ENCODE results near the gene STMN3. TPM values are rescaled to one million over a fixed set of nuclear protein-coding genes. Genes with fewer than 3 reads are reported as not detected.

The STMN3 gene
- total and polyA plus RNA-seq, 10 of the 15 experiments (the other 5 are each of a cell fraction or from before 2014, with no cell fraction given) = 0.09 to 3.6 (median 1.4) TPM; not detected in 1

GRCh38 chr20:63656451-63656850 is 3.2 kb upstream of the STMN3 start (continued):
- TF ChIP-seq HSF1 (IDR thresholded peaks at IDR 0.05; ENCODE audit: low read depth, low read length) = no peak
- TF ChIP-seq CHD2 (IDR thresholded peaks at IDR 0.05; ENCODE audit: borderline replicate concordance, low read depth, low read length) = no peak
- no peak for TF ChIP-seq ATF7 (IDR thresholded peaks at IDR 0.05; ENCODE audit: low read depth)

GRCh38 chr20:63655249-63655648 is 2.0 kb upstream of the STMN3 start:
- ChIA-PET CTCF (no interaction called here), POLR2A (no interaction called here), RAD21 (ENCODE audit: unreplicated experiment) (interaction anchor here (1.2 kb wide), 1 partner anchor 14 kb away, joined by 5 read pairs; no protein-coding TSS in a partner anchor), SMC1A (ENCODE audit: uncharacterized antibody, unreplicated experiment) (no interaction called here)
- H3K4me1 ChIP-seq (ENCODE audit: control insufficient read depth, insufficient read depth, low read length) = peaks cover 8% of the 10 kb centered on the region
- no TSS peak for BruUV-seq (replicated peaks)
- intact Hi-C loops (cut with micrococcal nuclease; ENCODE audit: unreplicated experiment) (no loop called here), in situ Hi-C loops (cut with MboI) (no loop called here)
- ATAC-seq (no peak), FAIRE-seq (no peak), DNase-seq (ENCODE audit: low read depth, low spot score) (no peak)
- no peaks in the 10 kb centered on the region for H3K9me3 ChIP-seq (replicated peaks; ENCODE audit: control insufficient read depth, insufficient read depth, low read length)
- H3K4me2 ChIP-seq (ENCODE audit: control insufficient read depth, insufficient read depth) = no peak overlapping the region
- H3K36me3 ChIP-seq (ENCODE audit: control insufficient read depth in 2 of 2, insufficient read depth in 2 of 2, low read length in 1 of 2) = no peaks in the 10 kb centered on the region
- peaks cover 4 to 7% of the 10 kb centered on the region in 2 experiments; a peak in 3 of 4 replicates for H3K27me3 ChIP-seq (replicated peaks in 1 of 2; ENCODE audit: control insufficient read depth in 2 of 2, insufficient read depth in 2 of 2, low read length in 1 of 2)
- no peak for TF ChIP-seq RCOR1 (conservative IDR thresholded peaks at IDR 0.05; ENCODE audit: low read depth, low read length)
- TF ChIP-seq DPF2 (IDR thresholded peaks at IDR 0.05) = no peak
- TF ChIP-seq NR2C2 (IDR thresholded peaks at IDR 0.05; ENCODE audit: borderline replicate concordance, control insufficient read depth, insufficient read length, low read depth) = no peak
- H2AFZ ChIP-seq (ENCODE audit: control insufficient read depth, low read depth, low read length) = no peak overlapping the region
- WGBS (ENCODE audit: insufficient coverage, insufficient replicate concordance, low lambda C conversion rate, missing lambda C conversion rate) = 52% methylated on average over 4 of the region's 4 CpGs
- H3K27ac ChIP-seq (ENCODE audit: control insufficient read depth, insufficient read depth) = no peak overlapping the region
- no peaks in the 10 kb centered on the region for H4K20me1 ChIP-seq (ENCODE audit: control insufficient read depth, insufficient read depth)
- no peak overlapping the region for H3K9ac ChIP-seq (ENCODE audit: control insufficient read depth, insufficient read depth, low read length)
- H3K79me2 ChIP-seq (ENCODE audit: control insufficient read depth, insufficient read depth, low read length) = peaks cover 10% of the 10 kb centered on the region
- H3K4me3 ChIP-seq = no peak overlapping the region
